NCI-H524 (cell line): ENCODE measurements around the gene IRF8.
A peak's percentile ranks its signal among the peaks of the same experiment; 100 is the strongest.

ENCODE experiments used
- DNase-seq, 2 experiments: peaks; one replicate each; lab custom pipeline; 2025; lab: John Stamatoyannopoulos, UW

IRF8 gene

DNA sequence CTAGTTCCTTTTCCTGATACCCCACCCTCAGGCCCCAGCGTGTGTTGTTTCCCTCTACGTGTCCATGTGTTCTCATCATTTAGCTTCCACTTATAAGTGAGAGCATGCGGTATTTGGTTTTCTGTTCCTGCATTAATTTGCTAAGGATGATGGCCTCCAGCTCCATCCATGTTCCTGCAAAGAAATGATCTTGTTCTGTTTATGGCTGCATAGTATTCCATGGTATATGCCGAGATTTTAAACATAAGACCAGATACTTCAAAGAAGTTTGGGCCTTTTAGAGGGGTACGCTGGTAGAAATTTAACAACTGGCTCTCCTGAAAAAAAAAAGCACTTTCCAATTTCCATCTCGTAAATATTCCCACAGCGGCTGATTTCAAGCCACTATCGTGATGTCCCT lies 59.8 kb downstream of the IRF8 start:
- DNase-seq: no peak

DNA sequence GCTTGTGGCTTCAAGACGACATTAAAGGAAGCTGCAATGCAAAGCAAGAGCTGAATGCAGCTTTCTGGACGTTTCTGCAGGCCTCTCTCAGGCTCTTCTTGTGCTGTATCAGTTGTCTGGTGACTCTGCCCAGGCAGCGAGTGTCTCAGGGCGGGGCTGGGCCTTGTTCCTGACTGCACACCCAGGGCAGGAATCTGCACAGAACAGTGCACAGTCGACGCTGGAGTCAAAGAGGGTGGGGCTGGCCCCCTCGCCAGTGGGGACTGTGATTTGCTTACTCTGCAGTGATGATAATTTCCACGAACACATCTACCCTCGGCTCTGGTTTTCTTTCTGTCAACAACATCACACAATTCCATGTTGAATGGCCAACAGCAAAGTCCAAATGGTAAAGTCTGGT lies 60.7 kb downstream of the IRF8 start:
- DNase-seq: no peak

DNA sequence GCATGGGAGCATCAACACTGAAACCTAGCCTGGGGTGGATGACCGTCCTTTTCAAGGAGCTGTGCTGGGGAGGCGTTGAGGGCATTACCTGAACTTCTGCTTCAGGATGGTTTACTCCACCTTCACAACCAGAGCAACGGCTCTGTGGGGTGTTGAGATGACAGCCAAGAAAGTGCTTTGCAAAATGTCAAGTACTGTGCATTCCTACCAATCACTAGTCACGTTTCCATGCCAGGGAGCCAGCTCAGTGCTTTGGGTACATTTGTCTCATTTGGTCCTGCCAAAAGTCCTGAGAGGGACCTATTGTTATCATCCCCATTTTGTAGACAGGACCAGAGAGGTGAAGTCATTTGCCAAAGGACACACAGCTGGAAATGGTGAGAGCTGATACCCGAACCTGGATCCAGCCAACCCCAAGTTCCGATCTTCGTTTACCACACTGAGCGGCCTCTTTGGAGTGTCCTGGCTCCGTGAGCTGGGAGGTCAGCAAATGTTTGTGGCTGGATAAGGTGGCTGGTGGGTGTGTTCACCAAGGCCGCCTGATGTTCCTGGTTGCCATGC lies 61.6 kb downstream of the IRF8 start:
- no peak for DNase-seq

DNA sequence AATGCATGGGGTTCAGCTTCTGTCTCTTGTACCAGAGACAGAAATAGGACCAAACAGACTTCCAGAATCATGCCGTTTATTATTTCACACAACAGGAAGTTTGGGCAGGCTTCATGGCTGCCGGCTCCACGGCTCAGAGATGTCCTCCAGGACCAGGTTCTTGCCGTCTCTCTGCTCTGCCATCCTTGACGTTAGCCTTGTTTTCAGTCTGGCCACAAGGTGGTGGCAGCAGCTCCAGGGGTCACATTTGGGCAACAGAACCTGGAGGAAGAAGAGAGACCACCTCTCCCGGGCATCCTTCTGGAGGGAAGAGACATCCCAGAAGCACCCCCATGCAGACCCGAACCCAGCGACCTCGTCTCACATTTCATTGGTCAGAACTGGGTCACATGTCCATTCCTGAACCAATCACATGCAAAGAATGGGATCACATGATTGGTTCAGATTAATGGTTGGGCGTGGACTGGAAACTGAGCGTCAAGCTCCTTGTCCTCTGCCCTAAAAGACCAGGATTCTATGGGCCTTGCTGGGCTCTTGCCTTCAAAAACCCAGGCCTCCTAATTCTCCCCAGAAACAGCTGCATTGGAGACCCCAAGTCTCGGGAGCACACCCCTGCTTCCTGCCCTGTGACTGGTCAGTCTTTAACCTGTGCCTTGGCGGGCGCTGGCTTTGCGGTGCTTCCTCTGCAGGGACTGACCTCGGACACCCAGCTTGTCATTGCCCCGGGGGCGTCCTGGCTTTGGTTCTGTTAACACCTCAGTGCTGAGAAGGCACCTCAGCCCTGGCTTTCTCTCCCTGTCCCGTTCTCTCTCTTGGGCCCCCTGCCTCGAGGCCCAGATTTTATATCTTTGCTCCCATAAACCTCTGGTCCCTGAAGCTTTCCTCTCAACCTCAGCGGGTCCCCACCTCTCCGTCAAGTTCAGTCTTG lies 63.3 kb downstream of the IRF8 start:
- DNase-seq: no peak

DNA sequence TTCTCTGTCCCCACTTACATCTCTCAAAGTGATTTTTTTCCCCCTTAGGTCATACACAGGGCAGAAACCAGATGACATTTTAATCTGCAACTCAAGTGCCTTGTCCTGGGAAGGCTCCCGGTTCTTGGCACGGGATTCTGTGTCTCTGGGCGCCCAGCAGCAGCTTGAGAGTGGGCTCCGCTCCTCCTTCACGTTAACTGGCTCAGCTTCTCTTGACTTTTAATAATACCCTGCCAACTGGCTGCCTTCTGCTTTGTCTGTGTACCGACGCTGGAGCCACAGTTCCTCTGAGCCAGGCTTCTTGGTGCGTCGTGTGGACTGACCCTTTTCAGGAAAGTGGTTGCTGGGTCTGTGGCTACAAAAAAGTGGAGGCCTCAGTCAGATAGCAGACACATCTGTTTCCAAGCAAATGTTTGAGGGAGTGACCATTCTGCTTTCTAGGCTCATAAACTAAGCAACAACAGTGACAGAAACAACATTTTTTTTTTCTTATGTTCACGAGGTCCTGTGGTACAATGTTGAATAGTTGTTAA lies 64.9 kb downstream of the IRF8 start:
- peak; percentile 84 to 92 for DNase-seq

DNA sequence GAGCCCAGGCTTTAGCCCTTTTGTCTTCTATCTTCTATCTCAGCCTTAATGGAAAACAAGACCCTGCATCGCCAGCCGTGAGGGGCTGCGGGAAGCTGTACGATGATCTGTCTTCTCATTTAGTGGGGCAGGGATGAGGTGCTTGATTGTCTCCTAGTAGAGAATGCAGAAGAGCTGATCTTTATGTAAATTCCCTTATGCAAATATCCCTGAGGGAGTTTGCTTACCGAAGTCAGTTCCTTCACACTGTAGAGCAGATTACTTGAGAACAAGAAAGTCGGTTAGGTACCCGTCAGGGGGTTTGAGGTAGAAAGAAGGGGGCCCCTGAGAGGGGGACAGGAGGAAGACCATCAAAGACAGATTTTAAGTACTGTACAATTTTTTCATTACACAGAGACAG lies 66.2 kb downstream of the IRF8 start:
- DNase-seq: no peak

DNA sequence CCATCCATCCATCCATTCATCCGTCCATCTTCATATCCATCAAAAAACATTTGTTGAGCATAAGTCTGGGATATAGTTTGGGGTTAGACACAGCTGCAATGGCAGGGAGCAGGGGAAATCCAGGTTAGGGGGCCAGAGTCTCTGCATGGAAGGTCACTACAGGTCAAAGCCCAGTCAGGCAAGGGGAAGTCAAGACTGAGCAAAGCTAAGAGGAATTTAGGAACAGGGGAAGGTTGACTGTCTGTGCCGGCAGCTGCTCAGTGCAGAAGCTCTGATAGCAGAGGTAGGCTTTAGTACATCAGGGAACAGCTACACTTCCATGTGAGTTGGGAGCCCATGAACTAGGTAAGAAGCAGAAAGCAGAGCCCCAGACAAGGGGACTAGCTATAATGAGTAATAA lies 68.1 kb downstream of the IRF8 start:
- no peak for DNase-seq

DNA sequence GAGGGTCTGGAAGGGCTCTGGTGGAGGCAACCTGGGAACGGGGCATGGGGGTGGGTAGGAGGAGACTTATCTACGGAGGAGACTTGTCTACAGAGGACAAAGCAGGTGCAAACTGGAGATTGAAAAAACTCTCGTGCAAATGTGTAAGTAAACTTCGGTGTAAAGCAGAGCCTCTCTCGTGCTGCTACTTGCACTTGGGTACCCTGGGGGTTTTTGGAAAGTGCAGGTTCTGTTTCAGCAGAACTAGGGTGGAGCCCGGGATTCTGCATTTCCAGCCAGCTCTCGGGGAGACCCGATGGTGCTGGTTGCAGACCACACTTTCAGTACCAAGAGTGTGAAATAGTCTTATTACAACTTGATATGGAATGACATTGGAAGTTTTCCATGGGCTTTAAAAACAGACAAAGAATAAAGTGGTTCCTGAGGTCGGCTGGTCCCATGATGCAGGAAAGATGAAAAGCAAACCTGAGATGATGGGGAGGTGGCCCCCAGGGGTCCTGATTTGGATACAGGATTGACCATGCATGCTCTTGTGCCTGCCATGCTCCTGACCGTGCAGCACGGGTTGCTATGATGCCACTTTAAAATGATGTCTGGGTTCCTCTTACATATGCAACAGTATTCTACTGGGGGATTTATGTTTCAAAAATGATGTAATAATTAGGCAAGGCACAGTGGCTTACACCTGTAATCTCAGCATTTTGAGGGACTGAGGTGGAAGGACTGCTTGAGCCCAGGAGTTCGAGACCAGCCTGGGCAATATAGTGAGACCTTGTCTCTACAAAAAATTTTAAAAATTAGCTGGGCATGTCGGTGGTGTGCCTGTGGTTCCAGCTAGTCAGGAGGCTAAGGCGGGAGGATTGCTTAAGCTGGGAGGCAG lies 69.3 kb downstream of the IRF8 start:
- no peak for DNase-seq

DNA sequence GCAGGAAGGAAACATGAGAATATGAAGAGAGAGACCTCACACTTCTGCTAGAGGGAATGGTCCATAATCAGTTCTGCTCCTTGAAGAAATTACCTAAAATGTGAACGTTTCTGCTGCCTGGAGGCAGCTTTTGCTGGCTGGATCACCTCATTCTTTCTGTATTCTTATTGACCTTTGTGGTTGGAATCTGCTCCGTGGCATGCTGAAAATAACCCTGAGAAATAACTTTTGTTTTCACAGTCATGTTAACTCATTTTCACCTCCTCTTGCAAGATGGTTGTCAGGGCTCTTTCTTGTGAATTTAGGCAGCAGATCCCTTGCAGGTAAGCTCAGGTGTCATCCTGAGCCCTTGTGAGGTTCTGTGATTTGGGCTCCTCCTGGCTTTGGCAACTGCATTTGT lies 70.2 kb downstream of the IRF8 start:
- no peak for DNase-seq

DNA sequence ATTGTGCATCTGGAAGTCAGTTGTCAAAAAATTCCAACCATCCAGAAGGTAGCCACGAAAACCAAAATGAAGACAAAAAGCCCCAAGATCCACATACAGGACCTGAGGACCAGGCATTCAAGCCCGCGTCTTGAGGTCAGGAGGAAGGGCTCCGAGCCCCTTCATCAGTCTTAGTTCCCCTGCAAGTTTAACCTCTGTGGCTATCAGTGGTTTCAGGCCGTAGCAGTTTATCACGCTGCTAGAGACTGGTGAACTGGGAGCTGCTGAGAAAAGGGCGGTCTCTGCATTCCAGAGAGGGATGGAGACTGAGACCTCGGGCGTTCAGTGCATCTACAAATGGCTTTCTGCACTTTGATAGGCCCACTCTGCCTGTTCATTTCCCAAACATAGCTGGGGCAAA lies 70.6 kb downstream of the IRF8 start:
- DNase-seq: no peak

DNA sequence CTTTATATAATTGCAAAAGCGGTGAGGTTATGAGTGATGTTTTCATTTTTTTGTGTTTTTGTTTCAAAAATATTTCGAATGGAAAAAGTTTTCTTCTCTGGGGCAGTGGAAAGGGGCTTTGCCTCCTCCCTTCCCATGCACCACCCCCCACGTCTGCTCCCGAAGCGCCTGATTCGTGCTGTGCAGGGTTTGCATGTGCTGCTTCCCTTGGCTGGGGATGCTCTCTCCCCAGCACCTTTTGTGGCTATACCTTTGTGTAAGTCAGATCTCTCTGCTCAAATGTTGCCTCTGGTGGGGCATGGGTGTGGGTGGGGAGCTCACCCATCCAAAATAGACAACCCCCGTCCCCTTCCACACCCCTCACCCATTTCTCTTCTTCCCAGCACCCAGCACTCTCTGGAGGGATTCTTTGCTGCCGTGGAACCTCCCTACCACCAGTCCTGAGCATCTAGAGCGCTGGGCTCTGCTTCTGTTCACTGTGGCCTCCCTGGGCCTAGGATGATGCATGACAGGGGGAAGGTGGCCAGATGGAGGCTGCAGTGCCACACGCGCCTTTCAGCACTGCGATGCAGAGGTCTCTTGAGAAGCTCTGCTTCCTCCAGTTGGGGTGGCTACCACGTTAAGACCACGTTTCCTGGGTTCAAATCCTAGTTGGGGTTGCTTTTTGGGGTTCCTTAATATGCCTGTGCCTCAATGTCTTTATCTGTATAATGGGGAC lies 71.2 kb downstream of the IRF8 start:
- DNase-seq: no peak

DNA sequence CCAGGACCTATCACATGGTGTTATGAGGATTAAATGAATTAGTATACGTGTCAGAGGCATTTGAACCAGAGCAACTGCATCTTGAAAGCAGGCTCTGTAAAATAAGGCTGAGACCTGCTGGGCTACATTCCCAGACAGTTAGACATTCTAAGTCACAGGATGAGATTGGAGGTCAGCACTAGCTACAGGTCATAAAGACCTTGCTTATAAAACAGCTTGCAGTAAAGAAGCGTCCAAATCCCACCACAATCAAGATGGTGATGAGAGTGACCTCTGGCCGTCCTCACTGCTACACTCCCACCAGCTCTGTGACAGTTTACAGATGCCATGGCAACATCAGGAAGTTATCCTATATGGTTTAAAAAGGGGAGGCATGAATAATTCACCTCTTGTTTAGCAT lies 71.8 kb downstream of the IRF8 start:
- DNase-seq: no peak
